ENCODE measurements around the gene MS4A13.
"Not testable (repeated sequence)": the region's sequence is repeated elsewhere in the genome, so short reads cannot be mapped to it uniquely, and the experiment has no call there.

Gene MS4A13

DNA sequence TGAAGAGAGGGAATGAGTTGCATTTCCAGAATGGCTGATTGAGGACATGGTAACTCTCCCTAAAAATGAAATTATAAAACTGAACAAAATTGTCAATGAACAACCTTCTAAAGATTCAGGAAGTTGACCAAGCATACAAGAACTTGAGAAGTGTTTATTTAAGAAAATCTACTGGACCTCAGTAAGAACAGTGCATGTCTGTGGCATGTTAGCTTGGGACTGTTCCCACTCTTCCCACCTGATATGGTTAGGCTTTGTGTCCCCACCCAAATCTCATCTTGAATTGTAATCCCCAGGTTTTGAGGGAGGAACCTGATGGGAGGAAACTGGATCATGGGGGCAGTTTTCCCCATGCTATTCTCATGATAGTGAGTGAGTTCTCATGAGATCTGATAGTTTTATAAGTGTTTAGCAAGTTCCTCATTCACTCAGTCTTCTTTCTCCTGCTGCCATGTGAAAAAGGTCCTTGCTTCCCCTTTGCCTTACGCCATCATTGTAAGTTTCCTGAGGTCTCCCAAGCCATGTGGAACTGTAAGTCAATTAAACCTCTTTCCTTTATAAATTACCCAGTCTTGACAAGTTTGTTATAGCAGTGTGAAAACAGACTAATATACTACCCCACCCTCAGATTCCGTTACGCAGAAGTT is 15.4 kb downstream of the MS4A13 start:
- no peak for DNase-seq (ENCODE audit: low read depth in 2 of 2)

DNA sequence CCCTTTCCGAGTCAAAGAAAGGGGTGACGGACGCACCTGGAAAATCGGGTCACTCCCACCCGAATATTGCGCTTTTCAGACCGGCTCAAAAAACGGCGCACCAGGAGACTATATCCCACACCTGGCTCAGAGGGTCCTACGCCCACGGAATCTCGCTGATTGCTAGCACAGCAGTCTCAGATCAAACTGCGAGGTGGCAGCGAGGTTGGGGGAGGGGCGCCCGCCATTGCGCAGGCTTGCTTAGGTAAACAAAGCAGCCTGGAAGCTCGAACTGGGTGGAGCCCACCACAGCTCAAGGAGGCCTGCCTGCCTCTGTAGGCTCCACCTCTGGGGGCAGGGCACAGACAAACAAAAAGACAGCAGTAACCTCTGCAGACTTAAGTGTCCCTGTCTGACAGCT is 17.2 kb downstream of the MS4A13 start:
- DNase-seq (ENCODE audit: low read depth in 2 of 2), result not testable (repeated sequence)

DNA sequence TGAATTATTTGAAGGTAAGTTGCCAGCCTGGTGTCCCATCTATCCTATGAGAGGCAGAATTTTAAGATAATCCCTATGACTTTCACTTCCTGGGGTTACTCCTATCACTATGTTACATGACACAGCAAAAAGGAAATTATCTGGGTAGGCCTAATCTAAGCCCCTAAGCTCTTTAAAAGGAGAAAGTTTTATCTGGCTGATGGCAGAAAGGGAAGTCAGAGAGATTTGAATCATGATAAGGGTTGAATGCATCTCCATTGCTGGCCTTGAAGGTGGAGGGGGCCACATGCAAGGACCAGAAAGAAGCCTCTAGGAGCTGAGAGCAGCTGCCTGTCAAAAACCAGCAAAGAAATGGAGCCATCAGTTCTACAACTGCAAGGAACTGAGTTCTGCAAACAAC is 23.4 kb downstream of the MS4A13 start:
- DNase-seq (ENCODE audit: low read depth in 2 of 2), result not testable (repeated sequence)

DNA sequence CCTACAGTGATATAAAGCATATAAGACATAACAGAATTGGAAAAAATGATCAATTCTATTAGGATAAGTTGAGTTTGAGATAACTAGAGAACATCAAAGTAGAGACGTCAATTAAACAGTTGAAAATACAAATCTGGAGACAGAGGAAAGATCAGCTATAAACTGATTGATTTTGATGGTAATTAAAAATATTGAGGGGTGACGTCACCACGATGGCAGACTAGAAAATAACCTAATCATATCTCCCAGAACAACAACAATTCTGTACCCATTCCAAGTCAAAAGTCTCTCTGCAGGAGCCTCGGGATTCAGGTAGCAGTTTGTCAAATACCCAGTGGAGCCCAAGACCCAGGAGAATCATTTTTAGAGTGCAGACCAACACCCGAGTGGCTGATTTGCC is 28.9 kb downstream of the MS4A13 start:
- no peak for DNase-seq (ENCODE audit: low read depth in 2 of 2)

- no peak for DNase-seq (ENCODE audit: low read depth in 2 of 2)
Observed at GRCh38 chr11:60561254-60561653, 46.1 kb downstream of the MS4A13 start.

GRCh38 chr11:60563553-60564235 is 48.5 kb downstream of the MS4A13 start:
- DNase-seq (ENCODE audit: low read depth in 2 of 2), result no peak

DNA sequence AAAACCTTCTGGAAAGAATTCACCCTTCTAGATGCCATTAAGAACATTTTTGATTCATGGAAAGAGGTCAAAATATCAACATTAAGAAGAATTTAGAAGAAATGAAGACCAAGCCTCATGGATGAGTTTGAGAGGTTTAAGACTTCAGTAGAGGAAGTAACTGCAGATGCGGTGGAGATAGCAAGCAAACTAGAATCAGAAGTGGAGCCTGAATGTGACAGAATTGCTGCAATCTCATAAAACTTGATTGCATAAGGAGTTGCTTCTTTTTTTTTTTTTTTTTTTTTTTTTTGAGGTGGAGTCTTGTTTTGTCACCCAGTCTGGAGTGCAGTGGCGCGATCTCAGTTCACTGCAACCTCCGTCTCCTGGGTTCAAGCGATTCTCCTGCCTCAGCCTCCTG is 51.6 kb downstream of the MS4A13 start:
- DNase-seq (ENCODE audit: low read depth in 2 of 2), result no peak

GRCh38 chr11:60570970-60571369 is 55.8 kb downstream of the MS4A13 start:
- no peak for DNase-seq (ENCODE audit: low read depth in 2 of 2)

- no peak for DNase-seq (ENCODE audit: low read depth in 2 of 2)
Observed at GRCh38 chr11:60589611-60590010, 74.4 kb downstream of the MS4A13 start.

Measured in stimulated activated CD4-positive, alpha-beta T cell treated with anti-CD3 and anti-CD28 coated beads, Interleukin-1b, Interleukin-23, amount 100 ng/mL, for 1 hour (primary cell).